ENCODE measurements around the gene CCDC182. TPM values are rescaled to one million over a fixed set of nuclear protein-coding genes. Genes with fewer than 3 reads are reported as not detected.

Gene CCDC182
- total and polyA plus RNA-seq, 11 donors = not detected

GRCh38 chr17:57752031-57752905, 7.2 kb upstream of the CCDC182 start:
- Histone ChIP-seq H3K27me3 (no peaks in the 10 kb centered on the region), H3K4me1 (peaks cover 0 to 7% (median 0%) of the 10 kb centered on the region in 12 donors), H3K4me3 (no peak overlapping the region), H3K9me3 (no peaks in the 10 kb centered on the region), H3K36me3 (no peaks in the 10 kb centered on the region), H3K27ac (no peak overlapping the region)
- WGBS, 4 donors = 81 to 92% (median 85%) methylated on average over 6 to 8 of the region's 8 CpGs
- ATAC-seq (no peak), DNase-seq (no peak)
- intact Hi-C loops (cut with DNase I) = no loop called here
- TF ChIP-seq, protein P1, sequence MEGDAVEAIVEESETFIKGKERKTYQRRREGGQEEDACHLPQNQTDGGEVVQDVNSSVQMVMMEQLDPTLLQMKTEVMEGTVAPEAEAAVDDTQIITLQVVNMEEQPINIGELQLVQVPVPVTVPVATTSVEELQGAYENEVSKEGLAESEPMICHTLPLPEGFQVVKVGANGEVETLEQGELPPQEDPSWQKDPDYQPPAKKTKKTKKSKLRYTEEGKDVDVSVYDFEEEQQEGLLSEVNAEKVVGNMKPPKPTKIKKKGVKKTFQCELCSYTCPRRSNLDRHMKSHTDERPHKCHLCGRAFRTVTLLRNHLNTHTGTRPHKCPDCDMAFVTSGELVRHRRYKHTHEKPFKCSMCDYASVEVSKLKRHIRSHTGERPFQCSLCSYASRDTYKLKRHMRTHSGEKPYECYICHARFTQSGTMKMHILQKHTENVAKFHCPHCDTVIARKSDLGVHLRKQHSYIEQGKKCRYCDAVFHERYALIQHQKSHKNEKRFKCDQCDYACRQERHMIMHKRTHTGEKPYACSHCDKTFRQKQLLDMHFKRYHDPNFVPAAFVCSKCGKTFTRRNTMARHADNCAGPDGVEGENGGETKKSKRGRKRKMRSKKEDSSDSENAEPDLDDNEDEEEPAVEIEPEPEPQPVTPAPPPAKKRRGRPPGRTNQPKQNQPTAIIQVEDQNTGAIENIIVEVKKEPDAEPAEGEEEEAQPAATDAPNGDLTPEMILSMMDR (IDR thresholded peaks at IDR 0.05) = no peak
- no peak for TF ChIP-seq POLR2A (IDR thresholded peaks at IDR 0.05)

GRCh38 chr17:57751348-57751971, 6.4 kb upstream of the CCDC182 start:
- Histone ChIP-seq H3K4me3 (no peak overlapping the region), H3K36me3 (no peaks in the 10 kb centered on the region), H3K9me3 (no peaks in the 10 kb centered on the region), H3K27ac (no peak overlapping the region), H3K4me1 (peaks cover 0 to 7% (median 0%) of the 10 kb centered on the region in 12 donors), H3K27me3 (no peaks in the 10 kb centered on the region)
- DNase-seq (no peak), ATAC-seq (peak in 1 of 4 donors; percentile 48)
- intact Hi-C loops (cut with DNase I) = no loop called here
- no peak for TF ChIP-seq POLR2A (IDR thresholded peaks at IDR 0.05)
- TF ChIP-seq, protein P1 (IDR thresholded peaks at IDR 0.05) = no peak
- 87 to 90% (median 88%) methylated on average over 8 of the region's 8 CpGs for WGBS, 4 donors

DNA sequence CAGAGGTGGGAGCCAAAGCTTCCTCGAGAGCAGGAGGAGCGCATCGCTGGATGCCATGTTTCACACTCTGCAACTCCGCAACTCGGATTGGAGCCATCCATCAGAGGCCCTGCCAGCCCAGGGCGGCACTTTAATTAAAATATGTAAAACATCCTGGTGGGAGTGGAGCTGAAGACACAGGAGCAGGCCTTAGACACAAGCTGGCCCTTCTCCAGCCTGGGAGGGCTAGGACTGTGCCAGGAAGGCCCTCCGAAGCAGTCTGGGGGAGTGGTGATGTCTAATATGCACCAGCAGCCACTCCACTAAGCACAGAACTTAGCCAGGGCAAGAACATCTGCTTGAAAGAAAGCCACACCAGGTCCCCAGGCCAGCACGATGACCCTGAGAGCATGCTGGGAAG, 5.8 kb upstream of the CCDC182 start:
- no peak overlapping the region for H3K4me3 ChIP-seq
- intact Hi-C loops (cut with DNase I) = no loop called here
- H3K9me3 ChIP-seq = no peaks in the 10 kb centered on the region
- 61 to 77% (median 72%) methylated on average over 8 of the region's 8 CpGs for WGBS, 4 donors
- H3K36me3 ChIP-seq = no peaks in the 10 kb centered on the region
- TF ChIP-seq, protein P1 (IDR thresholded peaks at IDR 0.05) = no peak
- TF ChIP-seq POLR2A (IDR thresholded peaks at IDR 0.05) = no peak
- no peak overlapping the region for H3K27ac ChIP-seq
- H3K27me3 ChIP-seq = no peaks in the 10 kb centered on the region
- DNase-seq = peak in 1 of 5 donors; percentile 44
- peaks cover 0 to 7% (median 0%) of the 10 kb centered on the region in 12 donors for H3K4me1 ChIP-seq
- peak in 2 of 4 donors; percentile 35 to 63 for ATAC-seq

Data from heart left ventricle (tissue), 16 donors.